Mesendoderm (in vitro differentiated cells): ENCODE results near the gene SMARCD3.

Source experiments
- DNase-seq: peaks from one replicate; pipeline ENCODE4 v3.0.0; 2013
- H2AK5ac ChIP-seq: 2 replicates; pipeline ENCODE4 v1.6.1; 2013; ENCODE audit warnings: low read length, inconsistent platforms
- H2BK120ac ChIP-seq: 2 replicates; pipeline ENCODE4 v1.6.1; 2013; ENCODE audit warnings: low read depth, mild to moderate bottlenecking, low read length, moderate library complexity, mixed read lengths
- H2BK15ac ChIP-seq: replicated peaks from 2 replicates; pipeline ENCODE4 v1.6.1; 2013; ENCODE audit warnings: low read depth, mild to moderate bottlenecking, moderate library complexity
- H2BK5ac ChIP-seq: 2 replicates; pipeline ENCODE4 v1.6.1; 2013; ENCODE audit warnings: low read length, inconsistent platforms
- H3K18ac ChIP-seq: 2 replicates; pipeline ENCODE4 v1.6.1; 2013; ENCODE audit warnings: mild to moderate bottlenecking, low read length, mixed read lengths
- H3K23ac ChIP-seq: one replicate; pipeline ENCODE4 v1.6.1; 2013; ENCODE audit warnings: low read length
- H3K27ac ChIP-seq: 2 replicates; pipeline ENCODE4 v1.5.1; 2013; ENCODE audit warnings: low read depth, mild to moderate bottlenecking, inconsistent platforms, low read length, moderate library complexity
- H3K27me3 ChIP-seq: 2 replicates; pipeline ENCODE4 v1.6.1; 2013; ENCODE audit warnings: low read length, control low read depth, mild to moderate bottlenecking, inconsistent platforms; ENCODE audit not compliant: insufficient read depth, poor library complexity
- H3K36me3 ChIP-seq: 2 replicates; pipeline ENCODE4 v1.6.1; 2013; ENCODE audit warnings: low read length, inconsistent platforms; ENCODE audit not compliant: control insufficient read depth, insufficient read depth
- H3K4ac ChIP-seq: one replicate; pipeline ENCODE4 v1.6.1; 2013; ENCODE audit warnings: low read depth, mild to moderate bottlenecking, low read length, moderate library complexity
- H3K4me1 ChIP-seq: 2 replicates; pipeline ENCODE4 v1.6.1; 2013; ENCODE audit warnings: low read depth, low read length, inconsistent platforms; ENCODE audit not compliant: control insufficient read depth
- H3K4me2 ChIP-seq: 2 replicates; pipeline ENCODE4 v1.6.1; 2013; ENCODE audit warnings: low read length
- H3K4me3 ChIP-seq: 2 replicates; pipeline ENCODE4 v1.5.1; 2013; ENCODE audit warnings: mild to moderate bottlenecking, low read length
- H3K56ac ChIP-seq: one replicate; pipeline ENCODE4 v1.6.1; 2013; ENCODE audit warnings: low read length
- H3K79me1 ChIP-seq: 2 replicates; pipeline ENCODE4 v1.6.1; 2013; ENCODE audit warnings: low read length, inconsistent platforms
- H3K79me2 ChIP-seq: 2 replicates; pipeline ENCODE4 v1.6.1; 2013; ENCODE audit warnings: mild to moderate bottlenecking, low read length; ENCODE audit not compliant: control insufficient read depth, insufficient read depth
- H3K9ac ChIP-seq: 2 replicates; pipeline ENCODE4 v1.6.1; 2013; ENCODE audit warnings: low read length, inconsistent platforms
- H4K5ac ChIP-seq: one replicate; pipeline ENCODE4 v1.6.1; 2013; ENCODE audit warnings: low read length
- H4K8ac ChIP-seq: one replicate; pipeline ENCODE4 v1.6.1; 2013; ENCODE audit warnings: low read depth, mild to moderate bottlenecking, control low read depth, low read length, moderate library complexity
- WGBS: extraction: QIAGEN DNeasy Blood & Tissue Kit; methylation state at CpG from one replicate; pipeline ENCODE4 v1.1.7; 2013; ENCODE audit warnings: low lambda C conversion rate, missing lambda C conversion rate; ENCODE audit not compliant: insufficient coverage; ENCODE audit errors: extremely low coverage; 5-methylcytosine and 5-hydroxymethylcytosine counted together

Gene SMARCD3

DNA sequence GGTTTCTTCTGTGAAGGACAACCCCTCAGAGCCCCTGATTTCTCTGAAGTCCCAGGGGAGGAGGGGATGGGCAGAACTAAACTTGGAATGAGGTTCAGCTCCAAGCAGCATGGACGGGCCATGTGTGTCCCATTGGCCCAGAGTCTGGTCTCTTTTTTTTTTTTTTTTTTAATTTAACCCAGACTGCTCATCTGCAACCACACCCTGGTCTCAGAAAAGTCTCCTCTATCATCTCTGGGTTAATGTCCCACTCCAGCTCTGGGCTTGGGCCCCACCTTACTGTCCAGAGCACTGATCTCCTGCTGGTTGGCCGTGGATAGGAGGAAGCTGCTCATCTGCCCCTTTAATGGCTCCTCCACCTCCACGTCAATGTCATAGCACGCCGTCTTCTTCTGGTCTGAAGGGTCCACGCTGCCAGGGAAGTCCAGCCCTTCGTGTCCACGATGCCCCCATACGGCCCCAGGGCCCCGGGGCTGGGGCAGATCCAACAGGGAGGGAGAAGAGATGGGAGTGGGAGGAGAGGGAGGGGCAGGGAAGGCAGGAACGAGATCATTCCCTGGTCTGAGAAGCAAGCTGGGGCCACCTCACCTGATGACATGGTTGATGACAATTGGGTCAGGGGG is 8.5 kb downstream of the SMARCD3 start:
- H2BK120ac ChIP-seq = no peak overlapping the region
- peaks cover 1% of the 10 kb centered on the region for H3K79me1 ChIP-seq
- H3K4me3 ChIP-seq = no peak overlapping the region
- no peak overlapping the region for H3K9ac ChIP-seq
- H3K18ac ChIP-seq = no peak overlapping the region
- whole genome bisulfite sequencing = no CpG with 5 or more reads among the region's 11 CpGs
- no peak overlapping the region for H3K23ac ChIP-seq
- H3K27me3 ChIP-seq = peaks cover 2% of the 10 kb centered on the region
- H2BK5ac ChIP-seq = no peak overlapping the region
- H4K5ac ChIP-seq = no peak overlapping the region
- H3K27ac ChIP-seq = no peak overlapping the region
- no peak for DNase-seq
- H3K4me2 ChIP-seq = no peak overlapping the region
- no peak overlapping the region for H2BK15ac ChIP-seq
- peaks cover 2% of the 10 kb centered on the region for H3K4me1 ChIP-seq
- H3K79me2 ChIP-seq = no peaks in the 10 kb centered on the region
- peaks cover 1% of the 10 kb centered on the region for H3K36me3 ChIP-seq
- H4K8ac ChIP-seq = no peak overlapping the region
- no peak overlapping the region for H2AK5ac ChIP-seq
- no peak overlapping the region for H3K4ac ChIP-seq
- H3K56ac ChIP-seq = no peak overlapping the region

DNA sequence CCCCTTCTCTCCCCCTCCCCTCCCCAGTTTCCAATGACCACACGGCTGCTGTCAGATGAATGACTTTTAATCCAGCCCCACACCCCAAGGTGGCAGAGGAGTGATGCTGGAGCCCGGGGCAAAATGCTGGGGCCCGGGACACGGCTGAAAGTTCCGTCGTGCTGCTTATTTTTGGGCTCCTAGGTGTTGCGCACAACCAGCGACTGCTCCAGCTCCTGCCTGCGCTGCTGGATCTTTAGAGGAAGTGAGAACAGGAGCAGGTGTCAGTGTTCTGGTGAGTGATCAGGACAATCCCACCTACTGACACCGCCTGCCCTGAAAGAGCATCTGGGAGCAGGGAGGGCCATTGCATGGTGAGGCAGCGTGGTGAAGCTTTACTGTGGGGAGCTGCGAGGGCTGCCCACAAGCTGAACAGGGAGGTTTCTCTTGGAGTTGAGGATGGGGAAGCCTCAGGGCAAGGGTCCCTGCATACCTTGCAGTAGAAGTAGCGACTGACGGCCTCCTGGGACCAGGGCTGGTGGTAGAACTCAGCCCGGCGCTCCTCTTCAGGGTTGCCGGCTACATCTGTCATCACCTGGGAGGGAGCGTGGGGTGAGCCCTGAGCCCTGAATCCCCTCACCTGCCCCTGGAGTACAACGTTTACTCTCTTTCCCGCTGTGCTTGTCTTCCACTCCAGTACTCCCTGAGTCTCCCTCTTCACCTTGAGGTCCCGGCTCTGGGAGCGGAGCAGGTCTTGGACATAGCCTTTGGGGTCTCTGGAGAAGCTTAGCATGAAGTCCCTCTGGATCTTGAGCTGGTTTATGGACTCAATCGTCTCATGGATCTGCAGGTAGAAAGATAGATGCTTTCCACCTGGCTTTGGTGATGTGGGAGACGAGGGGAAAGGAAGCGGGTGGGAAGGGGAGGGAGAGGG is 9.3 kb downstream of the SMARCD3 start:
- Histone ChIP-seq H3K18ac (no peak overlapping the region), H2AK5ac (no peak overlapping the region), H4K8ac (no peak overlapping the region), H3K36me3 (peaks cover 1% of the 10 kb centered on the region), H2BK5ac (no peak overlapping the region), H3K79me2 (peaks cover 1% of the 10 kb centered on the region), H3K27me3 (no peaks in the 10 kb centered on the region), H4K5ac (no peak overlapping the region), H3K4ac (no peak overlapping the region), H3K23ac (no peak overlapping the region), H2BK120ac (no peak overlapping the region), H3K56ac (no peak overlapping the region), H3K4me2 (no peak overlapping the region), H2BK15ac (no peak overlapping the region), H3K9ac (no peak overlapping the region), H3K79me1 (peaks cover 3% of the 10 kb centered on the region), H3K27ac (no peak overlapping the region), H3K4me3 (no peak overlapping the region), H3K4me1 (peaks cover 2% of the 10 kb centered on the region)
- DNase-seq = no peak
- WGBS = no CpG with 5 or more reads among the region's 25 CpGs

DNA sequence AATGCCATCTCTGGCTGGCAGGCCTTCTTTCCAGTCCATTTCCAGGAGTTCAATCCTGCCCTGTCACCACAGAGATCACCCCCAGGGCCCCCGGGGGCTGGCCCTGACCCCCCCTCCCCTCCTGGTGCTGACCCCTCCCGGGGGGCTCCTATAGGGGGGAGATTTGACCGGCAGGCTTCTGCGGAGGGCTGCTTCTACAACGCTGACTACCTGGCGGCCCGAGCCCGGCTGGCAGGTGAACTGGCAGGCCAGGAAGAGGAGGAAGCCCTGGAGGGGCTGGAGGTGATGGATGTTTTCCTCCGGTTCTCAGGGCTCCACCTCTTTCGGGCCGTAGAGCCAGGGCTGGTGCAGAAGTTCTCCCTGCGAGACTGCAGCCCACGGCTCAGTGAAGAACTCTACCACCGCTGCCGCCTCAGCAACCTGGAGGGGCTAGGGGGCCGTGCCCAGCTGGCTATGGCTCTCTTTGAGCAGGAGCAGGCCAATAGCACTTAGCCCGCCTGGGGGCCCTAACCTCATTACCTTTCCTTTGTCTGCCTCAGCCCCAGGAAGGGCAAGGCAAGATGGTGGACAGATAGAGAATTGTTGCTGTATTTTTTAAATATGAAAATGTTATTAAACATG is 10.2 kb downstream of the SMARCD3 start:
- H3K9ac ChIP-seq = no peak overlapping the region
- H4K5ac ChIP-seq = no peak overlapping the region
- H2BK120ac ChIP-seq = no peak overlapping the region
- no peak overlapping the region for H3K4me3 ChIP-seq
- H3K56ac ChIP-seq = no peak overlapping the region
- peaks cover 12% of the 10 kb centered on the region for H3K79me1 ChIP-seq
- no peak overlapping the region for H3K23ac ChIP-seq
- H4K8ac ChIP-seq = no peak overlapping the region
- no peaks in the 10 kb centered on the region for H3K27me3 ChIP-seq
- H2AK5ac ChIP-seq = no peak overlapping the region
- H3K36me3 ChIP-seq = peaks cover 3% of the 10 kb centered on the region
- DNase-seq = no peak
- WGBS = no CpG with 5 or more reads among the region's 17 CpGs
- no peak overlapping the region for H2BK5ac ChIP-seq
- H3K18ac ChIP-seq = no peak overlapping the region
- H3K27ac ChIP-seq = no peak overlapping the region
- H3K79me2 ChIP-seq = peaks cover 10% of the 10 kb centered on the region
- no peak overlapping the region for H2BK15ac ChIP-seq
- H3K4me2 ChIP-seq = no peak overlapping the region
- no peak overlapping the region for H3K4ac ChIP-seq
- H3K4me1 ChIP-seq = peaks cover 4% of the 10 kb centered on the region

DNA sequence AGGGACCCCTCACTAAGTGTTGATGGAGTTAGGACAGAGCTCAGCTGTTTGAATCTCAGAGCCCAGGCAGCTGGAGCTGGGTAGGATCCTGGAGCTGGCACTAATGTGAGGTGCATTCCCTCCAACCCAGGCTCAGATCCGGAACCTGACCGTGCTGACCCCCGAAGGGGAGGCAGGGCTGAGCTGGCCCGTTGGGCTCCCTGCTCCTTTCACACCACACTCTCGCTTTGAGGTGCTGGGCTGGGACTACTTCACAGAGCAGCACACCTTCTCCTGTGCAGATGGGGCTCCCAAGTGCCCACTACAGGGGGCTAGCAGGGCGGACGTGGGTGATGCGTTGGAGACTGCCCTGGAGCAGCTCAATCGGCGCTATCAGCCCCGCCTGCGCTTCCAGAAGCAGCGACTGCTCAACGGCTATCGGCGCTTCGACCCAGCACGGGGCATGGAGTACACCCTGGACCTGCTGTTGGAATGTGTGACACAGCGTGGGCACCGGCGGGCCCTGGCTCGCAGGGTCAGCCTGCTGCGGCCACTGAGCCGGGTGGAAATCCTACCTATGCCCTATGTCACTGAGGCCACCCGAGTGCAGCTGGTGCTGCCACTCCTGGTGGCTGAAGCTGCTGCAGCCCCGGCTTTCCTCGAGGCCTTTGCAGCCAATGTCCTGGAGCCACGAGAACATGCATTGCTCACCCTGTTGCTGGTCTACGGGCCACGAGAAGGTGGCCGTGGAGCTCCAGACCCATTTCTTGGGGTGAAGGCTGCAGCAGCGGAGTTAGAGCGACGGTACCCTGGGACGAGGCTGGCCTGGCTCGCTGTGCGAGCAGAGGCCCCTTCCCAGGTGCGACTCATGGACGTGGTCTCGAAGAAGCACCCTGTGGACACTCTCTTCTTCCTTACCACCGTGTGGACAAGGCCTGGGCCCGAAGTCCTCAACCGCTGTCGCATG is 11.0 kb downstream of the SMARCD3 start:
- Histone ChIP-seq H3K4me1 (peaks cover 4% of the 10 kb centered on the region), H3K79me1 (peaks cover 18% of the 10 kb centered on the region), H3K4ac (no peak overlapping the region), H3K27ac (no peak overlapping the region), H2AK5ac (no peak overlapping the region), H3K4me2 (no peak overlapping the region), H3K36me3 (peaks cover 3% of the 10 kb centered on the region), H2BK120ac (no peak overlapping the region), H3K79me2 (peaks cover 14% of the 10 kb centered on the region), H2BK15ac (no peak overlapping the region), H3K9ac (no peak overlapping the region), H3K23ac (no peak overlapping the region), H2BK5ac (no peak overlapping the region), H3K4me3 (no peak overlapping the region), H4K5ac (no peak overlapping the region), H3K27me3 (no peaks in the 10 kb centered on the region), H3K18ac (no peak overlapping the region), H4K8ac (no peak overlapping the region), H3K56ac (no peak overlapping the region)
- DNase-seq = no peak
- no CpG with 5 or more reads among the region's 44 CpGs for WGBS

DNA sequence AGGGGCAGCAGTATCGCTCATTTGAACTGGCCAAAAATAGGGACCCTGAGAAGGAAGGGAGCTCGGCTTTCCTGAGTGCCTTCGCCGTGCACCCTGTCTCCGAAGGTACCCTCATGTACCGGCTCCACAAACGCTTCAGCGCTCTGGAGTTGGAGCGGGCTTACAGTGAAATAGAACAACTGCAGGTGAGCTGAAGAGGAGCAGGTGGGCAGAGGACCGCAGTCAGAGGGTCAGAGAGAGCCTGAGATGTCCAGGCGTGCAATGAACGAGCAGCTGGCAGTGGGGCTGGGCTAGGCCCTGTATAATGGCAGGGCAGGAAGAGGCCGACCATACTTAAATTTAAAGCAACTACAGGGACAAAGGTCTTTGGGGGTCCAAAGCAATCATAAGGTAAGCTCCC is 12.1 kb downstream of the SMARCD3 start:
- no peak overlapping the region for H3K23ac ChIP-seq
- H3K79me2 ChIP-seq = peaks cover 14% of the 10 kb centered on the region
- H2BK15ac ChIP-seq = no peak overlapping the region
- no peak overlapping the region for H3K56ac ChIP-seq
- no peak overlapping the region for H3K18ac ChIP-seq
- no peak overlapping the region for H2BK5ac ChIP-seq
- H3K4me3 ChIP-seq = no peak overlapping the region
- no peak overlapping the region for H4K8ac ChIP-seq
- H3K4ac ChIP-seq = no peak overlapping the region
- no peak overlapping the region for H2BK120ac ChIP-seq
- no peak overlapping the region for H3K9ac ChIP-seq
- H3K4me2 ChIP-seq = no peak overlapping the region
- no peak overlapping the region for H3K27ac ChIP-seq
- H3K79me1 ChIP-seq = peaks cover 18% of the 10 kb centered on the region
- peaks cover 4% of the 10 kb centered on the region for H3K4me1 ChIP-seq
- no peaks in the 10 kb centered on the region for H3K27me3 ChIP-seq
- no CpG with 5 or more reads among the region's 13 CpGs for WGBS
- no peak overlapping the region for H2AK5ac ChIP-seq
- DNase-seq = no peak
- peaks cover 3% of the 10 kb centered on the region for H3K36me3 ChIP-seq
- no peak overlapping the region for H4K5ac ChIP-seq
